ENCODE results near the gene CAPN14. TPM values are rescaled to one million over a fixed set of nuclear protein-coding genes. Genes with fewer than 3 reads are reported as not detected.

The CAPN14 gene, protein sequence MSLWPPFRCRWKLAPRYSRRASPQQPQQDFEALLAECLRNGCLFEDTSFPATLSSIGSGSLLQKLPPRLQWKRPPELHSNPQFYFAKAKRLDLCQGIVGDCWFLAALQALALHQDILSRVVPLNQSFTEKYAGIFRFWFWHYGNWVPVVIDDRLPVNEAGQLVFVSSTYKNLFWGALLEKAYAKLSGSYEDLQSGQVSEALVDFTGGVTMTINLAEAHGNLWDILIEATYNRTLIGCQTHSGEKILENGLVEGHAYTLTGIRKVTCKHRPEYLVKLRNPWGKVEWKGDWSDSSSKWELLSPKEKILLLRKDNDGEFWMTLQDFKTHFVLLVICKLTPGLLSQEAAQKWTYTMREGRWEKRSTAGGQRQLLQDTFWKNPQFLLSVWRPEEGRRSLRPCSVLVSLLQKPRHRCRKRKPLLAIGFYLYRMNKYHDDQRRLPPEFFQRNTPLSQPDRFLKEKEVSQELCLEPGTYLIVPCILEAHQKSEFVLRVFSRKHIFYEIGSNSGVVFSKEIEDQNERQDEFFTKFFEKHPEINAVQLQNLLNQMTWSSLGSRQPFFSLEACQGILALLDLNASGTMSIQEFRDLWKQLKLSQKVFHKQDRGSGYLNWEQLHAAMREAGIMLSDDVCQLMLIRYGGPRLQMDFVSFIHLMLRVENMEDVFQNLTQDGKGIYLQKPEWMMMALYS
- under 1 TPM in 3 of 4 donors, not detected in 1; 0.03 to 0.16 (median 0.08) TPM for polyA plus RNA-seq (ENCODE audit: insufficient read length in 4 of 4)

DNA sequence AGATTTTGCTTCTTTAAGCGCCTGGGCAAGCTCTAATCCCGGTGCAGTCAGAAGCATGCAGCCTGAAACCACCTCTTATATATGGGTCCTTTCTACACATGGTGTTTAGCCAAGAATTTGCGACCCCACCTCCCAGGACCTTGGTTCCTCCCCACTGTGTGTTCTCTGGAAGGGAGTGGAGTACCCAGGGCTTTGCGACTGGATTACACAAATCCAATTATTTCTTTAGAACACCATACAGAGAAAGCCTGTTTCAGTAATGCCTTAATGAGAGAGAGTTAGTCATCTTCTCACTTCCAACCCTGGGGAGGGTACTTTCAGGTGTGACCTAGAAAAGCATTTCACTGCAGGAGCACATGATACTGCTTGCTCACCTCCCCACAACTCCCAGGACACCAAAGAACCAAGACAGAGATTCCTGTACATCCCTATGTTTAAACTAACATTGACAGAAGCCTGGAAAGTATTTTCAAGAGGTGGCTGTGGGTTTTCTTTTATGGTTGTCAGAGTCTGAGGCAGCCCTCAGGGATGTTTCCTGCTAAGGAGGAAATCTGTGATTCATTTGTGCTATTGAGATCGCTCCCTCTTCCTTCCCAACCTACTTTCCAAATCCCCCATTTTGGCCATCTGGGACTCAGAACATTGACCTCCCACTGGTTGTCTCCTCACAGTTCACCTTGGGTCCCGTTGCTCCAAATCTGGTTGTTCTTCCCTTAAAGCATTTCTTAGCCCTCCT lies at the start of gene CAPN14:
Gene CAPN14, minus strand, starts transcription at position 51 of the 736 bp plus-strand sequence. CDS start 12,068 bp downstream, outside the sequence.
- no peak for DNase-seq (ENCODE audit: low read depth in 4 of 4, low spot score in 2 of 4)

DNA sequence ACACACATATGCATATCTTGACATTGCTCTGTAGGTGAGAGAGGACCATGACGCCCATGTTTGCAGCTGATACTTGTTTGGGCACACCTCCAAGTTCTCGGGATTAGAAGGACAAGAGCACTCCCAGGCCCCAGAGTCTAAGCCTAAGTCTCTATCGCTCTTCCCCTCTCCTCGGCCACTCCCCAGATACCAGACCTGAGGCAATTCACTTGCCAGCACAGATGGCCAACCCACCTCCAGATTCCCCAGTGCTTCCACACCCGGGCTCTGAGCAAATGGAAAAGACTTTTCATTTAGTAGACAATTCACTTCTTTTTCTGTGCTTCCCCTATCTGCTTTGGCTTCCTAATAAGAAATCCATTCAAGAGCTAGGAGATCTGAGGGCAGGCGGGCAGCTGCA lies 49.5 kb upstream of the CAPN14 start:
- DNase-seq (ENCODE audit: low read depth in 4 of 4, low spot score in 2 of 4): no peak

DNA sequence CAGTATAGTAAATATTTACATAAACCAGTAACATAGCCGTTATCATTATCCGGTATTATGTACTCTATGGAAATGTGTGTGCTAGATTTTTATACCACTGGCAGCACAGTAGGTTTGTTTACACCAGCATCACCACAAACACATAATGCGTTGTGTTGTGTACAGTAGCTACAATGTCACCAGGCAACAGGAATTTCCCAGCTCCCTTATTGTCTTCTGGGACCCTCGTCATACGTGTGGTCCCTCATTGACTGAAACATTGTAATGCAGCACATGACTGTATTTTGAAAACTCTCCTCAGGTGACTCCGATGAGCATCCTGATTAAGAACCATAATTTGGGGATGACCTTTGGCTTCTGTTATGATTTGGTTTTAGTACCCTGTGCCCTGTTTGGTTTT lies 47.9 kb upstream of the CAPN14 start:
- DNase-seq (ENCODE audit: low read depth in 4 of 4, low spot score in 2 of 4): no peak

DNA sequence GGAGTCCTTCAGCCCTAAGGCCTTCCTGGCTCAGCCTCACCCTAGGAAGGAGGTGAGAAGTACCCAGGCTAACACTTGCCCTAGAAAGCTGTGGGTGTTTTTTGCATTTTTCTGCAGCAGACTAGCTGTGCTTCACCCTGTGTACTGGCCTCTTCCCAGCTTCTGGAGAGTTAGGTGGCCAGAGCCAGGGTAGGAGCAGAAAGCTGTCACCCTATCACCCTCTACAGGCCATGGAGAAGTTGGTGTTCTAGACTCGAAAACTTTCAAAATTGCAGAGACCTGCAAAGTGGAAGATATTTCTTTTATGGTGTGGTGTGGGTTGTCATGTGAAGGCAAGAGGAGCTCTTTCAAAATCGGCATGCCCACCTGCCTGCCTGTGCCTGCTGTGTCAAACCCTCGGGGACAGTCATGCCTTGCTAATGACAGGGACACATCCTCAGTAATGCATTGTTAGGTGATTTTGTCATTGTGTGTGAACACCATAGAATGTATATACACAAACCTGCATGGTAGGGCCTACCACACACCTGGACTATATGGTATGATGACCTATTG lies 46.4 kb upstream of the CAPN14 start:
- DNase-seq (ENCODE audit: low read depth in 4 of 4, low spot score in 2 of 4): no peak

DNA sequence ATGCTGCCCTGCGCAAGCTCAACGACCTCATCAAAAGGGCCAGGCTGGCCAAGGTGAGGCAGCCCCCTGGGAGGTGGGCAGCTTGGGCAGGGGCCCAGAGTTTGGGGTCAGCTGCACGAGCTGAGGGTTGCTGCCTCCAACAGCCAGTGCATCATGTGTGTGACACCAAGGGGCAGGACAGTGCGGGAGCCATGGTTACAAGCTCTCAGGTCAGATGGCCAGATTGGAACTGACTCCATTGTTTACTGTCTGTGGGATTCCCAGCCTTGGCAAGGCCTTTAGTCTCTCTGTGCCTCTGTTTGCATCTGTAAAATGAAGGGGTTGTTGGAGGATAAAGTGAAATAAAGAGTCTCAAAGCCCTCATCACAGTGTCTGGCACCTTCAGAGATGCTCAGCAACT lies 43.6 kb upstream of the CAPN14 start:
- DNase-seq (ENCODE audit: low read depth in 4 of 4, low spot score in 2 of 4): no peak

DNA sequence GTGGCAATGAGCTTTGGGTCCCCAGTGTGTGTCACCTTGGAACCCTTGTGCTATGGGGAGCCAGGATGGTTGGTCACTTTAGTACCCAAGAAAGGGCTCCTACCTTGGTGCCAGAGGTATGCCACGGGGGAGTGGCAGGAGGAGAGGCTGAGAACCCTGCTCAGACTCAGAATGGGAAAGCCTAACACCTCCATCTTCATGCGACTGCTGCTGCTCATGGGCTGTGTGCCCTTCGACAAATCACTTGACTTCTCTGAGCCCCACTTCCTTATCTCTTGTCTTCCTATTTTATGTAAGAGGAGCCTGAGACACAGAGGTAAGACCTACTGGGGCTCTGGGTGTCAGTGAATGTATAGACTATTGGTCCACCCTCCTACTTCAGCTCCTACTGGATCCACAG lies 41.8 kb upstream of the CAPN14 start:
- DNase-seq (ENCODE audit: low read depth in 4 of 4, low spot score in 2 of 4): no peak

DNA sequence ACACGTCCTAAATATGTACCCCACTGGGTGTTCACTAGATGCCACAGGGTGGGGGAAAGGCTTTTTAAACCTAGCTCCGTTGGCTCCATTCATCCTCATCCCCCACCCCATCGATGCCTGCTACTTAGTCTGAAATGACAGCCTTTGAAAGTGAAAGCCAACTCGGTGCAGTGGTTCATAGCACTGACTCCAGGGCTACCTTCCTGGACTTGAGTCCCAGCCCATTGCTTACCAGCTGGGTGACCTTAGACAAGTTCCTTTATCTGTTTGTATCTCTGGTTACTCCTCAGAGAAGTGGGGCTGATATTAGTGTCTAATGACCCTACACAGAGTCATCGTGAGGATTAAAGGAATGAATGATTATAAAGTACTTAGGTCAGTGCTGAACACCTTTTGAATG lies 41.0 kb upstream of the CAPN14 start:
- DNase-seq (ENCODE audit: low read depth in 4 of 4, low spot score in 2 of 4): no peak

DNA sequence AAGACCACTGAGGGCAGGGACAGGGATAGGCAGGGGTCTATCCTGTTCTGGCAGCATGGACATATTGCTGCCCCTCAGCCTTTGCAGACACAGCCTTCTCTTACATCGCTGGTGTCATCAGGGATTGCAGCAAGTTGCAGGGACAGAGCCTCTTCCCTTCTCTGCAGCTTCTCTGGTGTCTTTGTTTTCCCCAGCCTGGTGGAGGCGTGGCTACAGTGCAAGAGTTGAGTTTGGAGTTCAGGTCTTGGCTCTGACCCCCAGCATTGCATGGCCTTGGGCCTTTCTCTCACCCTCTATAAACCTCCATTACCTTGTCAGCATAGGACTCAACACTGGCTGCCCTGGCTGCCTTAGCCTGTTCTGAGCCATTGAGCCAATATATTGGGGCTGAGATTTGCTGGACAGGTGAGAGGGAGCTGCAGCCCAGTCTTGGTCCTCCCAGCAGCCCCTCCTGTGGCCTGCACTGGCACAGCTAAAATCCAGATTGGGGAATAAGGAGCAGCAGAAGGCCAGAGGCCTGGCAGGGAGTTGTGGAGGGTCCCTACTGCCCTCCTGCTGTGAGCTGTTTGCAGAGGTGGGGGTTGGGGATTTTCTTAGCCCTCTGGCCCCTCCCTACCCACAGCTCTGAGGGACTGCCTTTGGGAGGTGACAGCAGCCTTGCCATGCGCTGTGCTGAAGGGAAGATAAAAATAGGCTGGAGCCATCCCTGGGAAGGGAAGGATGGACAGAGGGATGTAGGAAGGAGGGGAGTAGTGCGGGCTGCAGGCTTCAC lies 39.5 kb upstream of the CAPN14 start:
- DNase-seq (ENCODE audit: low read depth in 4 of 4, low spot score in 2 of 4): no peak

DNA sequence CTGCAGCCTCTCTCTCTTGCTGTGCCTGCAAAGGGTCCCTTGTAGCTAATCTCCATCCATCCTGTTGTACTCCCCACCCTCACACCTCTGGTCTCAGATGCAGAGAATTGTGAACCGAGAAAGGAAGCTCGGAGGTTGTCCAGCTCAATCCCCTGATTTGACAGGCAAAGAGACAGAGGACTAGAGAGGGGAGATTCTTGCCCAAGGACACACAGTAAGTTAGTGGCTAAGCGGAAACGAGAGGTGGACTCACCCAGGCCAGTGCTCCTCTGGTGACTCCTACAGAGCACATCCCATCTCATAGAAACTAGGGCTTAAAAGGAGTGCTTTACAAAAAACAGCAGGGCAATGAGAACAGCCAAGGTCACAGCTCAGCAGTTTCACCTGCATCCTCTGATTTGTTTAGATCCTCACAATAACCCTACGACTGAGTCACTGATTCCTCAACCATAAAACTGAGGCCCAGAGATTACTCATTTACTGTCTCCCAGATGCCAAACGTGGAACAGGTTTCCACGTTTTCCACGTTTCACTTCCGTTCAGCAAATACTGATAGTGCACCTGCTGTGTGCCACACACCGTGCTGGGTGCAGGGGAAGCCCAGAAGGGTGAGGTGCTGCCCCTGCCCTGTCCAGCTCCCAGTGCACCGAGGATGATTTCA lies 38.7 kb upstream of the CAPN14 start:
- no peak for DNase-seq (ENCODE audit: low read depth in 4 of 4, low spot score in 2 of 4)

DNA sequence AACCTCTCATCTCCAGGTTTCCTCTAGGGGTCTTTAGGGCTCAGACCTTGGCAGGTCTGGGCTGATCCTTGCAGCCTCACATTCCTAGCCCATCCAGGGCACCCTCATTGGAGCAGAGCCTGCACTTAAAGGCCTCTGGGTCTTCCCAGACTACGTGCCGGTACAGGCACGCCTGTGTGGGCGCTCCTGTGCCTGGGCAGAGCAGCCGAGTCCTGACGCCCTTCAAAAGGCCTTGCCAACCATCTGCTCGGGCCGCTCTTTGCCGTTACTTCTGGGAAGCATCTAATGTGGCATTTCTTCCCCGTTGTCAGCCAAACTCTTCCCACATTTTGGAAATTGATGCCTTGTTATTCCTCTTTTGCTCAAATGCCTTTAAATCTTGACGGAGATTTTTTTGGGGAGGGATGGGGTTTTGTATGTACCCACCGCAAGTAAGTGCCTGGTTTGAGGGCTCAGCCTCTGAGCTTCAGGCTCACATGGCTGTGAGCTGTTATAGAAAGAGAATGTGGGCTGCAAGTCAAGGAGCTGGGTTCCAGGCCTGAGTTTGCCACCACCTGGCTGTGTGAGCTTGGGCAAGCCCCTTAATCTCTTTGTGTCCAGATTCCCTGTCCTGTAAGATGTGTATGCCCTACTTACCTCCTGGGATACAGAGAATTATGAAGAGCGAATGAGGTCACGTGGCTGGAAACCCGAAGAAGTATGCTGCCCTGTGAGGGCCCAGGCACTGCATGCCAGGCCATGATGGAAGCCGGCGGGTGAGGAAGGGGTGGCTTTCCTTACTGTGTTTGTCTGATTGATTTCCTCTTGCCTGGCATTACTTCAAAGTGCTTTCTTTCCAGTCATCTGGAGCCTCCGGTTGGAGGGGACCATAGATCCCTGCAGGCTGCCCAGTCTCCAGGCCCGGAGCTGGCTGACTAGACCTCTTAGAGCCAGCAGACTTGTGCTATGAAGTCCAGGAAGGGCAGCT lies 37.2 kb upstream of the CAPN14 start:
- no peak for DNase-seq (ENCODE audit: low read depth in 4 of 4, low spot score in 2 of 4)

DNA sequence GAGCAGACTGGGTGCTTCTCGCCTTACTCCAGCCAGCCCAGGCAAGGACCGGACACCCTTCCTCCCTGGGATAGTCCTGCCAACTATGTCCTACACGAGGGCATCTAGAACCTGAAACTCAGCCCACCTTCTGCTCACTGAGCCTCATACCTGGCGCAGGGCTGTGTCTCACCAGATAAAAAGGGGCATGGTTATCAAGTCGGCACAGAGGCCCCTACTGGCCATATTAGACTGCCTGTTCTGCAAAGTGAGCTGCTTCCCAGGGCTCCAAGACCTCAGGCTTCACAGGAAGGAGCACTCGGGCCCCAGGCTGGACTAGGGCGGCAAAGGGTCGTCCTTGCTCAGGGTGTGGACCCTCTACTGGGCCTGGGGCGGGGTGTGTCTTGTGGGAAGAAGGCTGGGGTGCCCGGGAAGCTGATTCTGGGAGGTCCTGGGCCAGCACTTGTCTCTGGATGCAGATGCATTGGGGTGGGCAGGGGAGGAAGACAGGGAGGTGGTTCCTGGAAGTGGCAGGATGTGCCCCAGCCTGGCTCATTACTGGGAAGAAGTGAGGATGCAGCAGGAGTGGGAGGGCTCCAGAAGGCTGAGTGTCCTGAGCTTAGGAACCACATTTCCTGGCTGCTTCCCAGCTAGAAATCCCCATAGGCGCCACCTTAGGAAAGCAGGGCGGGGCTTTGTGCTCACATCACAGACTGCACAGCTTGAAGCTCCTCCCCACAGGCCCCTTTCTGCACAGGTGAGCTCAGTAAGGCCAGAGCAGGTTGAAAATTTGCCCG lies 36.2 kb upstream of the CAPN14 start:
- no peak for DNase-seq (ENCODE audit: low read depth in 4 of 4, low spot score in 2 of 4)

DNA sequence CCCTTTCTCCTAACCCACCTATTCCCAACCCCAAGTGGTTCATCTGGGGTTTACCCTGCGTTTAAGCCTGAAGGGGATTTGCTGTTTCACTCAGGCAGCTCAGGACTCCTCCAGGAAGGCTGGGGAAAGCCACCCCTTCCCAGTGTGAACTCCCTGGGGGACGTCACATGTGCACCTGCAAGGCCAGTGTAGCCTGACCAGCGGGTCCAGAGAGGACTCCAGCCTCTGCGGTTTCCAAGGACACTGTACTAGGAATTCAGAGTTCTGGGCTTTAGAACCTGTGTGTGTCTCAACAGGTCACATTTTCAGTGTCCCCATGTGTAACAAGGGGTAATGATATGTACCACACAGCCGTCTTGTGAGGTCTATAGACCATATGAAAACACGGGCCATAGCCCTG lies 34.5 kb upstream of the CAPN14 start:
- DNase-seq (ENCODE audit: low read depth in 4 of 4, low spot score in 2 of 4): no peak

DNA sequence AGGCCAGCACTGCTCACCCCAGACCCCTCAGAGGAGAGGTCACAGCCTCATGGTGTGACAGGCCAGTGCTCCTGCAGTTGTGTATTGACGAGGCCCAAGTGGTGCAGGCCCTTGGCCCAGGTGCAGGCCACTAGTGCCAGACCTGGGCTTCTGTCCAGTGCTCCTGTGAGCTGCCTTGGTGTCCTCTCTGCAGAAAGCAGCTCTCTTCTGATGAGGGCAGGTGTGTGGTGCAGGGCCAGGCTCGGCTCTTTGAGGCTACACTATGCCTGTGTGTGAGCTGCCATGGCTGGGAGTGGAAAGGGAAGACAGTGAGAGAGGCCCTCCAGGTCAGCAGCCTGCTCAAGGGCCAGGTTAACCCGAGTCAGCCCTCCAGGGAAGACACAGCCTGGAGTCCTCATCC lies 33.7 kb upstream of the CAPN14 start:
- no peak for DNase-seq (ENCODE audit: low read depth in 4 of 4, low spot score in 2 of 4)

DNA sequence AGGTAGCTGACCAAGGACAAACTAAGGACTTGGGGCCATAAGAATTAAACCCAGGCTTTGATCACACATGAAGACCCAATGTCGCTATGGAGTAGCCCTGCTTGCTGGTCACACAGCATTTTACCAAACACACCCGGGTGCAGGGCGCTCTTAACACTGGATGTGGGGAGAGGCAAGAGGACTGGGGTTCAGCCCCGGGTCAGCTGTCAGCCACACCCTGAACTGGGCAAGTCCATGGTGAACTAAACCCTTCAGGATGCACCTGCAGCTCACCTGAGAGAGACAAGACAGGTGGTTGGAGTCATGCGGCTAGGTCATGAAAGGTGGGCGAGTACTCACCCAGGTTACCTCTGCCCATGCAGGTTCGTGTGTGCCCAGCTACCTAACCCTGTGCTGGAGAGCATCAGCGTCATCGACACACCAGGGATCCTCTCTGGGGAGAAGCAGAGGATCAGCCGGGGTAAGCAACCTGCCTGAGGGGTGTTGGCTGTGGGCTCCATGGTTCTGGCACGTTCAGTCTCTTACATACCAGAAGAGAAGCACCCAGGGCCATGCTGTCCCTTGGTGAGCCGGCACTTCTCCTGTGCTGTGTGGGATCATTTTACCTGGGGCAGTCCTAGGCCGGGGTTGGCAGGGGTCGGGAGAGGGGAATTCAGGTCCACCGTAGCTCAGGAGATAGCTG lies 31.8 kb upstream of the CAPN14 start:
- no peak for DNase-seq (ENCODE audit: low read depth in 4 of 4, low spot score in 2 of 4)

DNA sequence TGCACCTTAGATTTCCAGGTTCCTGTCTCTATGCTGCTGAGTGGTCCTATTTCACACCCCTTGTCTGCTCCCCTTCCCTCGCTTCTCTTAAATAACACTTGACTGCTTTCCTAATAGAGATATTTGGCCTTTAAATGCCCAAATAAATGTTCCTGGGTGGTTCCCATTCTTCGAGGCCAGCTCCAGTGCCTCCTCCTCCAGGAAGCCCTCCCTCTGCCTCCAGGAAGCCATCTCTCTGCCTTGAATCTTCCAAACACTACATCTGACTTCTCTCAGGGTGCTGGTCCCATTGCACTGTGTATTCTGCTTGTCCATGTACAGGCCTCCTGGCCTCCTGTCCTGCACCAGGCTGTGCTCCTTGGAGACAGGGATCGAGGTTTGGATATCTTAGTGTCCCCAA lies 30.8 kb upstream of the CAPN14 start:
- DNase-seq (ENCODE audit: low read depth in 4 of 4, low spot score in 2 of 4): no peak

DNA sequence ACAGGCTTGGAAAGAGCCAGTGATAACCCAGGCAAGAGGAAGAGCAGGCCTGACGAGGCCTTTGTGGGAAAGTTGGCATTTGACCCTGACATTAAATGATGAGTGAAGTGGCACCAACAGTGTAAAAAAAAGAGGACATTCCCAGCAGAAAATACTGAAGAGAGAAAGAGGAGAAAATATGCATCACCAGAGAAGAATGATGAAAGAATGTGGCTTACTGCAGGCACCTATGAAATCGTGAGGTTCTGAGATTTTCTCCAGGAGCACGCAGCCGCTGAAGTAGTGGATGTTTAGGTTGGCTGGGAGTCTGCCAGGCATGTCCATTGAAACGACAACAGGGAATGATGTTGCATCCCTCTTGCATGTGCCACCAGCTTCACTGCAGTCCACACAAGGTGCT lies 30.4 kb upstream of the CAPN14 start:
- no peak for DNase-seq (ENCODE audit: low read depth in 4 of 4, low spot score in 2 of 4)

DNA sequence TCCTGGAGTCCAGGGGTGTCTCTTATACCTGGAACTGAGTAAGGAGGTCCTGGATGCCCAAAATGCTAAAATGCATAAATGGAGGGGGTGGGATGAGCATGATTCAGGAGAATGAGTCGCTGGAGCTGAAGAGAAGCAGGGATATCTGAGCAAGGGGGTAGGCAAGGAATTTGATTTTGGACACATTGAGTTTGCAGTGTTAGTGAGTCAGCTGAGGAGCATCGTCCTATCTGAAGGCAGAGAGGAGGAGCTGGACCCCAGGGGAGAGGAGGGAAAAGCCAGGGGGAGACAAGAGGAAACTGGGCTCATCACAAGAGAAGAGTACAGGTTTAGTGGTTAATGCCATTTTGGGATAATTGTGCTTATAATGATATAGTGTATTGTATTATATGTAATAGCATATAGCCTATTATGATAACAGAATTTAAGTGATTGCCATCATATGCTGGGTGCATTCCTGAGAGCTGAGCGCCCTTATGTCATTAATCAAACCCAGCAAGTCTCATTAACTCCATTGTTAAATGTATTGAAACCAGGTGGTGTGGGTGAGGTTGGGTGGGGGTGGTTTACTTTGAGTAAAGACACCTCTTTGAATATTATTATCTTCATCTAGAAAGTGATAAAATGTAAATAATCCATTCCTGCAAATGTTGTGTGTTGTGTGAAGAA lies 29.0 kb upstream of the CAPN14 start:
- DNase-seq (ENCODE audit: low read depth in 4 of 4, low spot score in 2 of 4): no peak

Data from left renal cortex interstitium (tissue), 4 donors.